Measurements from ENCODE around the gene TMPRSS13. TPM values are rescaled to one million over a fixed set of nuclear protein-coding genes. Genes with fewer than 3 reads are reported as not detected.
A peak's percentile ranks its signal among the peaks of the same experiment; 100 is the strongest.
"Not testable (repeated sequence)": the region's sequence is repeated elsewhere in the genome, so short reads cannot be mapped to it uniquely, and the experiment has no call there.

Gene TMPRSS13
- total RNA-seq, 3 donors from 2014 or later = 0.26 to 0.38 (median 0.38) TPM

DNA sequence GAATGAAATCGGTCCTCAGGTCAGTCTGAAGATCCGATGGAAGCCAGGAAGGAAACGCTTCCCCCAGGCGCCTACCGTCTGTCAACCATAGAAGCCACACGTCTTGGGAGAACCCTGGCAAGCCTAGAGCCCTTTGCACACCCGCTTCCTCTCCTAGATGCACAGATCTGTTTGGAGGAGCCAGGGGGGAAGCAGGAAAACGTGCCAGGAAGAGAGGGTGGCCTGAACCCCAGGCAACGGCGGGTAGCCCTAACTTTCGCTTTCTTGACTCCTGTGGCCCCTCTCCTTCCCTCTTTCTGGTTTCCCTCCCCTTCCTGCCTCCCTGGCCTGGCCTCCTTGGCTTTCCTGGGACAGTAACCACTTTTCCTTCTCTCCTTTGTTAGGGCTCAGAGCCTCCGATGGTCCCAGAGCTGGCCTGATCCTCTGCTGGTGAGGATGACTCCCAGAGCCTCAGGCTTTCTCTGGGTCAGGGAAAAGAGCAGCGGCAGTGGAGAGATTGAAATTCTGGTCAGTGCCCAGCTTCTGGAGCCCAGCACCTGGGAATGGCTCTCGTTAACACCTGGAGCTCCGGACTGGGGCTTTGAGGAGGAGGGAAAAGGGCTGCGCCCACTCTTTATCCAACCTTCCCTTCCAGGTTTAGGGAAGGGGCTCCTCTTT is 54.8 kb downstream of the TMPRSS13 start:
- no peaks in the 10 kb centered on the region for H3K9me3 Mint-ChIP-seq
- H3K36me3 Mint-ChIP-seq (ENCODE audit: insufficient read depth) = no peaks in the 10 kb centered on the region
- peaks cover 50% of the 10 kb centered on the region for H3K27me3 Mint-ChIP-seq (ENCODE audit: low read depth)
- H3K4me3 Mint-ChIP-seq = no peak overlapping the region
- peaks cover 29% of the 10 kb centered on the region for H3K4me1 Mint-ChIP-seq (ENCODE audit: low read depth)
- no peak for DNase-seq
- no peak for ATAC-seq

DNA sequence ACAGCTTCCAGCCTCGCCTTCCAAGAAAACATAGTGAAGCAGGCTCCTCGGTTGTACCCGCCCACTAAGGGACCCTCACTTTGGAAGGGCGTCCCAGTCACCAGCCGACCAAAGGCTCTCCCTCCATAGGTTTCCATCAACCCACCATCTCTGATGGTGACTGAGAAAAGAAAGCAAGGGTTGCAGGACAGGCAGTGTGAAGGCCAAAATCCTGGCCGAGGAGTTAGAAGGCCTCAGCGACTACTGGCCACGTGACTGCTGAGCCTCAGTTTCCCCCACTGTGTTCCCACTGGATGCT is 55.4 kb downstream of the TMPRSS13 start:
- H3K9me3 Mint-ChIP-seq = no peaks in the 10 kb centered on the region
- no peak for ATAC-seq
- peaks cover 50% of the 10 kb centered on the region for H3K27me3 Mint-ChIP-seq (ENCODE audit: low read depth)
- no peak for DNase-seq
- H3K36me3 Mint-ChIP-seq (ENCODE audit: insufficient read depth) = no peaks in the 10 kb centered on the region
- H3K4me3 Mint-ChIP-seq = no peak overlapping the region
- H3K4me1 Mint-ChIP-seq (ENCODE audit: low read depth) = peaks cover 29% of the 10 kb centered on the region

DNA sequence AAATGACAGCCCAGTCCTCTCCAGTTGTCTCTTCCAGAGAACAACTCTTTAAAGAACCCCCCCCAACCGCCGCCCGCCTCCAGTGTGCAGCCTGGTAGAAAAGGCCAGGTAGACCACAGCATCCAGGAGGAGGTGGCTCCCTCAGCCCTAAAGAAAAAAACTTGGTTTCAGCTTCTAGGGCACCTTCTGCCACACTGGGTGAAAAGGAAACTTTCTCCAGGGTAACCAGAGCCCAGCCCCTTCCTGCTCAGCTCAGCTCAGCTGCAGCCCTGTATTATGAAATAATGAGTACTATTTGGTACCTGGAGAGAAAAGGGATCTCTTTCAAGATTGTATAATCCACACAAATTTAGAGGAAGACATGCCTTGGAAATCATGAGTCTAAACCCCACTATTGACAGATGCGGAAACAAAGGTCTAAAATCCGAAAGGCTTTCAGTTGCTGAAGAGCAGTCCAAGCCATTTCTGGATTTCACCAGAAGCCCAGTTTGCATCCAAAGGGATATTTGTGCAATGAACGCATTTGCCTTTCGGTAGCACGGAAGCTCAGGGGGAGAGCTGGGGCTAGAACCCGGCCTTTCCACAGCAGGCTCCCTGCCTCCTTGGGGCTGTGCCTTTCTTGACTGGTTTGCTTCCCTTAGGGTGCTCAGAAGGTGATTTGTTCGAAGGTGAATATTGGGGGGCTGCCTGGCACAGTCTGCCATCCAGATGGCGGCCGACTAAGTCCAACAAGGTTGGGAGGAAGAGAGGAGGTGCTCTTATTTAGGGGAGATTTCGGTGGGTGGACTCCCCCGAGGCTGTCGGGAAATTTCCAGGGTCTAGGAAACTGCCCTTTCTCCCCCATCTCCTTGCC is 56.0 kb downstream of the TMPRSS13 start:
- DNase-seq = no peak
- H3K9me3 Mint-ChIP-seq = no peaks in the 10 kb centered on the region
- no peak overlapping the region for H3K4me3 Mint-ChIP-seq
- H3K4me1 Mint-ChIP-seq (ENCODE audit: low read depth) = peaks cover 29% of the 10 kb centered on the region
- ATAC-seq = no peak
- peaks cover 49% of the 10 kb centered on the region for H3K27me3 Mint-ChIP-seq (ENCODE audit: low read depth)
- no peaks in the 10 kb centered on the region for H3K36me3 Mint-ChIP-seq (ENCODE audit: insufficient read depth)

- peaks cover 29% of the 10 kb centered on the region for H3K4me1 Mint-ChIP-seq (ENCODE audit: low read depth)
- H3K27me3 Mint-ChIP-seq (ENCODE audit: low read depth) = peaks cover 45% of the 10 kb centered on the region
- H3K4me3 Mint-ChIP-seq = no peak overlapping the region
- H3K9me3 Mint-ChIP-seq = no peaks in the 10 kb centered on the region
- ATAC-seq (no peak), DNase-seq (no peak)
- H3K36me3 Mint-ChIP-seq (ENCODE audit: insufficient read depth) = no peaks in the 10 kb centered on the region
Measured at GRCh38 chr11:117872420-117872961, 56.7 kb downstream of the TMPRSS13 start.

- ATAC-seq (no peak), DNase-seq (no peak)
- no peak overlapping the region for H3K4me3 Mint-ChIP-seq
- H3K4me1 Mint-ChIP-seq (ENCODE audit: low read depth) = peaks cover 25% of the 10 kb centered on the region
- peaks cover 38% of the 10 kb centered on the region for H3K27me3 Mint-ChIP-seq (ENCODE audit: low read depth)
- H3K9me3 Mint-ChIP-seq = no peaks in the 10 kb centered on the region
- H3K36me3 Mint-ChIP-seq (ENCODE audit: insufficient read depth) = no peaks in the 10 kb centered on the region
Measured at GRCh38 chr11:117871784-117872183, 57.4 kb downstream of the TMPRSS13 start.

GRCh38 chr11:117871160-117871559 is 58.0 kb downstream of the TMPRSS13 start:
- ATAC-seq (no peak), DNase-seq (no peak)
- Mint-ChIP-seq H3K27me3 (ENCODE audit: low read depth) (peaks cover 35% of the 10 kb centered on the region), H3K9me3 (no peaks in the 10 kb centered on the region), H3K36me3 (ENCODE audit: insufficient read depth) (no peaks in the 10 kb centered on the region), H3K4me3 (no peak overlapping the region), H3K4me1 (ENCODE audit: low read depth) (peaks cover 22% of the 10 kb centered on the region)

DNA sequence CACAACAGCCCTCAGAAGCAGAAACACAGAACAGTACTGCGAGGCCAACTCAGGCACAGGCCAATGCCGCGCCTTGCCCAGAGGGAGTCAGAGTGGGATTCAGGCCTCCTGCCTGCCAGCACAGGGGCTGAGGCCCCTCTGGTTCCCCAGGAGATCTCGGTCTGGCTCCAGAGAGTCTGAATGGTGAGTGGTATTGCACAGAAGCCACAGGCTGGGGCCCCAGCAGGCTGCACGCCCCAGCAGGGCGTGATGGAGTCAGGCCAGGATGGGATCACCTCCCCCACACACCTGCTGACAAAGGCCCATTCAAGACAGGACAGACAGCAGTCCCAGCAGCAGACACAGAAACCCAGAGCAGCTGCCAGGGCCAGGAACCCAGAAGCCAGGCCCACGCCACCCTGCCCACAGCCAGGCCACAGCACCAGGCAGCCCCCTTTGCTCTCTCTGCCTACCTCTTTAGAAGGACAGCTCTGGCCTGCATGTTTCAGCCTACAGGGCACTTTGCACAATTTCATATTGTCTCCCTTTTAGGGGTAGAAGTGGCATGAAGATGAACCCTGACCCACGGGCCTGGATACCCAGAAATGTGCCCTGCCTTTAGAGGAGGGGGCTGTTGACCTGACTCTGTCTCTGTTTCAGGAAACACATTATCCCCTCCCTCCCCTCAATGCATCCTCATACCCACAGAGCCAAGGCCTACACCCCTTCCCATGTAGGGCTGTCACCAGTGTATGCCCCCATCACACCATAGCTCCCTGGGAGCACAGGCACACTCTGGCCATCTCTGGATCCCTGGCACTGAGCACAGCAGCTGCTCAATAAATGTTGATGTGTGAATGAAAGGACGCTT is 58.9 kb downstream of the TMPRSS13 start:
- Mint-ChIP-seq H3K9me3 (no peaks in the 10 kb centered on the region), H3K4me3 (no peak overlapping the region), H3K36me3 (ENCODE audit: insufficient read depth) (no peaks in the 10 kb centered on the region), H3K27me3 (ENCODE audit: low read depth) (peaks cover 34% of the 10 kb centered on the region), H3K4me1 (ENCODE audit: low read depth) (peaks cover 13% of the 10 kb centered on the region)
- ATAC-seq = no peak
- DNase-seq = no peak

- Mint-ChIP-seq H3K9me3 (no peaks in the 10 kb centered on the region), H3K4me3 (no peak overlapping the region), H3K36me3 (ENCODE audit: insufficient read depth) (no peaks in the 10 kb centered on the region), H3K27me3 (ENCODE audit: low read depth) (peaks cover 32% of the 10 kb centered on the region), H3K4me1 (ENCODE audit: low read depth) (peaks cover 8% of the 10 kb centered on the region)
- ATAC-seq (no peak), DNase-seq (no peak)
Measured at GRCh38 chr11:117869604-117870003, 59.6 kb downstream of the TMPRSS13 start.

DNA sequence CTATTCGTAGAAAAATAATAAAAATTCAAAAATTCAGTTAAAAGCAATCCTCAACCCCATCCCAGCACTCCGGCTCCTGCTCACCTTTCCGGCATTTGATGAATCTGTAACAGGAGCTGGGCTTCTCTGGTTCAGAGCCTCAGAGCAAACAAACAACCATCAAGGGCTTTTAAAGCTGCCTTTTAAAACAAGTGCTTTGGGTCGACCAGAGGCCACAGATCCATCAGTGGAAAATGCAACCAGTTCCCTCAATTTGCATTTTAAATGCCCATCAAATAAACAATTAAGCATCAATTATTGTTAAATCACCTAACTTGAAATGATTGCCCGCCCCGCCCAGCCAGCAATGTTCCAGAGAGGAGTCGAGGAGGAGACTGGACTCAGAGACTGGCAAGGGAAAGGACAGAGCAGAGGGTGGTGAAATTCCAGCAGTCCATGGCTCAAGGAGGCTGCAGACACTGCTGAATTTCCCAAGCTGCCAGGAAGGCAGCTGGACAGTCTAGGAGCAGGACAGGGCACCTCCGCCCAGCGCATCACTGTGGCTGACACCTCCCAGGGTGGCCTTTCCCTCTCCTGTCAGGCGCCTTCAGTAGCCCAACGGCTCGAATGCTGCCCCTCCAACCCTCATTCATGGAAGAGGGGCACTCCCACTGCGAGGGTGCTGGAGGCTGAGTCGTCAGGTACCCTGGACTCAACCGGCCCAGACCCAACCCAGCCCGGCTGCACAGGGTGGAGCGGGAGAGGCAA is 60.2 kb downstream of the TMPRSS13 start:
- H3K4me3 Mint-ChIP-seq = no peak overlapping the region
- DNase-seq (no peak), ATAC-seq (no peak)
- H3K27me3 Mint-ChIP-seq (ENCODE audit: low read depth) = peaks cover 27% of the 10 kb centered on the region
- H3K4me1 Mint-ChIP-seq (ENCODE audit: low read depth) = peaks cover 5% of the 10 kb centered on the region
- H3K36me3 Mint-ChIP-seq (ENCODE audit: insufficient read depth) = no peaks in the 10 kb centered on the region
- H3K9me3 Mint-ChIP-seq = no peaks in the 10 kb centered on the region

- Mint-ChIP-seq H3K9me3 (no peaks in the 10 kb centered on the region), H3K36me3 (ENCODE audit: insufficient read depth) (no peaks in the 10 kb centered on the region), H3K4me1 (ENCODE audit: low read depth) (peaks cover 2% of the 10 kb centered on the region), H3K4me3 (no peak overlapping the region), H3K27me3 (ENCODE audit: low read depth) (peaks cover 22% of the 10 kb centered on the region)
- peak; percentile 18 to 37 for ATAC-seq
- no peak for DNase-seq
Measured at GRCh38 chr11:117868088-117868487, 61.1 kb downstream of the TMPRSS13 start.

DNA sequence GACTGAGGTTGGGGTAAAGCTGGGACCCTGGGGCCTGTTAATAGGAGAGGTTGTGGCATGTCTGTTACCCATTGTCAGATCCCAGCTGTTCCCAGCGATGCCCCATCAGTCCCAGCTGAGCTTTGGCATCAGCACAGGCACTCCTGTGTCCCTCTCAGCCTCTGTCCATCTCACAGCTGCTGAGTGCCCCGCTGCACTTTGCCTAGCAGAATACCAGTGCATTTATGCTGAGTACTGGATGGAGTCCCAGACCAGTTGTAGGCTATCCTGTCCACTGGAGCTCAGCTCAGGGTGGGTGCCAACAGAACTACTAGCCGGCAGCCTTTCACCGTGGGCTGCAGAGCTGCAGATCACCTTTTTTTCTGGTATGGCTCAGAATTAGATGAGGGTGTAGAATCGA is 62.7 kb downstream of the TMPRSS13 start:
- DNase-seq (no peak), ATAC-seq (no peak)
- H3K4me3 Mint-ChIP-seq = no peak overlapping the region
- H3K36me3 Mint-ChIP-seq (ENCODE audit: insufficient read depth) = no peaks in the 10 kb centered on the region
- no peaks in the 10 kb centered on the region for H3K9me3 Mint-ChIP-seq
- peaks cover 10% of the 10 kb centered on the region for H3K27me3 Mint-ChIP-seq (ENCODE audit: low read depth)
- no peaks in the 10 kb centered on the region for H3K4me1 Mint-ChIP-seq (ENCODE audit: low read depth)

DNA sequence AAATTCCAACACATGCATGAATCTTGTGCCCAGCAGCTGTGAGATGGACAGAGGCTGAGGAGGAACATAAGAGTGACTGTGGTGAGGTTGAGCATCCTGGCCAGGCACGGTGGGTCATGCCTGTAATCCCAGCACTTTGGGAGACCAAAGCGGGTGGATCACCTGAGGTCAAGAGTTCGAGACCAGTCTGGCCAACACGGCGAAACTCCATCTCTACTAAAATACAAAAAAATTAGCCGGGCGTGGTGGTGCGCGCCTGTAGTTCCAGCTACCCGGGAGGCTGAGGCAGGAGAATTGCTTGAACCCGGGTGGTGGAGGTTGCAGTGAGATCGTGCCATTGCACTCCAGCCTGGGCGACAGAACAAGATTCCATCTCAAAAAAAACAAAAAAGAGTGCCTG is 63.7 kb downstream of the TMPRSS13 start:
- H3K9me3 Mint-ChIP-seq; H3K4me1 Mint-ChIP-seq (ENCODE audit: low read depth); H3K4me3 Mint-ChIP-seq; H3K36me3 Mint-ChIP-seq (ENCODE audit: insufficient read depth); ATAC-seq; DNase-seq: not testable (repeated sequence)
- peaks cover 10% of the 10 kb centered on the region for H3K27me3 Mint-ChIP-seq (ENCODE audit: low read depth)

DNA sequence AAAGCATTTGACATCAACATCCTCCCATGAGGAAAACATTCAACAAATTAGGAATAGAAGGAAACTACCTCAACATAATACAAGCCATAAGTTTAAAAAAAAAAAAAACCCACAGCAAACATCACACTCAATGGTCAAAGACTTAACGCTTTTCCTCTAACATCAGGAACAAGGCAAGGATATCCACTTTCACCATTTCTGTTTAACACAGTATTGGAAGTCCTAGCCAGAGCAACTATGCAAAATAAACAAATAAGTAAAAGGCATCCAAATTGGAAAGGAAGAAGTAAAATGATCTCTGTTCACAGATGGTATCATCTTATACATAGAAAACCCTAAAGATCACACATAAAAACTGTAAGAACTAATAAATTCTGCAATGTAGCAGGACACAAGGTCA is 65.8 kb downstream of the TMPRSS13 start:
- DNase-seq (no peak), ATAC-seq (no peak)
- Mint-ChIP-seq H3K36me3 (ENCODE audit: insufficient read depth) (no peaks in the 10 kb centered on the region), H3K4me3 (no peak overlapping the region), H3K27me3 (ENCODE audit: low read depth) (peaks cover 10% of the 10 kb centered on the region), H3K4me1 (ENCODE audit: low read depth) (no peaks in the 10 kb centered on the region), H3K9me3 (no peaks in the 10 kb centered on the region)

DNA sequence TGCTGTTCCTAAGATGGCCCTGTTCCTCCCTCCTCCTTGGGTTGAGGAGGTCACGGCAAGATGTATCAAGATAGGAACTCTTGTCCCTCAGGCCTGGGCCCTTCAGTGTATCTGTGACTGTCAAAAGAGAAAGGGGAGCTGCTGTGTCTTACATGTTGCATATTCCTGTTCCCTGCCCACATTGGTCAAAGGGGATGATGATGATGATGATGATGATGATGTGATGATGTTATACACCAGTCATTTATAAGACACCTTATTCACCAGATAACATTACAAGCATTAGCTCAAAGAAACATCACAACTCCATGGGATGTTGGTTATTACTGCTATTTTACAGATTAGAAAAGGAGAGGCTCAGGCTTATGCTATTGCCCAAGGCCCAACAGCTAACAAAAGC is 66.4 kb downstream of the TMPRSS13 start:
- ATAC-seq (no peak), DNase-seq (no peak)
- peaks cover 10% of the 10 kb centered on the region for H3K27me3 Mint-ChIP-seq (ENCODE audit: low read depth)
- no peaks in the 10 kb centered on the region for H3K4me1 Mint-ChIP-seq (ENCODE audit: low read depth)
- no peak overlapping the region for H3K4me3 Mint-ChIP-seq
- no peaks in the 10 kb centered on the region for H3K9me3 Mint-ChIP-seq
- H3K36me3 Mint-ChIP-seq (ENCODE audit: insufficient read depth) = no peaks in the 10 kb centered on the region
